Fibroblast of gingiva (primary cell): ENCODE measurements around the gene PPP4R2.

Experiments used
- DNase-seq: peaks from one replicate; pipeline ENCODE4 v3.0.0-alpha.2; 2011; ENCODE audit warnings: low read depth

PPP4R2 gene

DNA sequence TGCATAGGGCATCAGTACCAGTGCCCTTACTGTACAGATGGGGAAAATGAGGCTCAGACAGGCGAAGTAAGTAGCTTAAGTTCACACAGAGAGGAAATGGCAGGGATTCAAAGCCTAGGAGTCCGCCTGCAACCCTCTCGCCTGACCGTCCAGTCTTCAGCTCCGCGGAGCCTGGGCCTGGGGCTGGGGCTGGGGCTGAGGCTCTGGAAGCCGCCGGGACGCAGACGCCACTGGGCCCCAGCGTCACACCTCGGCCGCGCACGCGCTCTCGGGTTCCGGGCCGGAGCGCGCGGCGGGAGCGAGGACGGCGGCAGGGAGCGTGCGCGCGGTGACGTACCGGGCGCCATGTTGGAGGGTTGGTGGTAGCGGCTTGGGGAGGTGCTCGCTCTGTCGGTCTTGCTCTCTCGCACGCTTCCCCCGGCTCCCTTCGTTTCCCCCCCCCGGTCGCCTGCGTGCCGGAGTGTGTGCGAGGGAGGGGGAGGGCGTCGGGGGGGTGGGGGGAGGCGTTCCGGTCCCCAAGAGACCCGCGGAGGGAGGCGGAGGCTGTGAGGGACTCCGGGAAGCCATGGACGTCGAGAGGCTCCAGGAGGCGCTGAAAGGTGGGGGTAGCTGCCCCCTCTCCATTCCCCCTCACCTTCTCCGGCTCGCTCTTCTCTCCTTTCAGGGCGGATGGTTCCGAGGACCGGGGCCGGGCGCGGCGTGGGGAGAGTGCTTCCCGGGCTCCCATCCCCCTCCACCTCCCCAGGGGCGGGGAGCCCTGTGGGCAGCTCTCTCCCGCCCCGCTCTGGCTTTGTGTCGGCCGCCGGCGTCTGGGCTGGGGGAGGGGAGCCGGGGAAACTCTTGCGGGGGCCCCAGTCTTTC is at the start of gene PPP4R2:
TSS of gene PPP4R2 (plus strand) at position 339 of the 861 bp plus-strand sequence. CDS start at position 566, 227 bp downstream.
- peak; percentile 91 for DNase-seq

DNA sequence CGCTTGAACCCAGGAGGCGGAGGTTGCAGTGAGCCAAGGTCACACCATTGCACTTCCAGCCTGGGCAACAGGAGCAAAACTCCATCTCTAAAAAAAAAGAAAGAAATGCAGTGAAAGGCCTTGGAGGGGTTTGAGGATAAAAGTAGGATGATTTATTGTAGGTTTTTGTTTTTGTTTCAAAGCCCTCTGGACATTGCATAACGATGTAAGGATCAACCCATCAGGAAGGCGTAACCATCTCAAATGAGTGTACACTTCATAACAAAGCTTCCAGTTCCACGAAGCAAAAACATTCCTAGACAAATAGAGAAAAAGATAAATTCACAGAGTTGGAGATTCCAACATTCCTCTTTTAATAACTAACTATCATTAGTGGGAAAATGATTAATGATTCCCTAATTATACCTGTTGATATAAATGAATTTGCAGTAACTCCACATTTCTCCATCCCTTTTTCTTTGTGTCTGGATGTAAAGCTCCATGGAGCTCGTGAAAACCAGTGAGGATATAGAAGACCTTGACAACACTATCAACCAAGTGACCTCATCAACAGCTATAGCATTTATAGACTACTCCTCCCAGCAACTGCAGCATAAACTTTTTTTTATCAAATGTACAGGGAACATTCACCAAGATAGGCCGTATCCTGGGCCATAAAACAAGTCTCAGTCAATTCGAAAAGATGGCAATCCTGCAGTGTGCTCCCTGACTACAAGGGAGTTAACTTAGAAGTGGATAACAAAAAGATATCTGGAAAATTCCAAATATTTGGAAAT is 48.7 kb upstream of the PPP4R2 start:
- DNase-seq = no peak

DNA sequence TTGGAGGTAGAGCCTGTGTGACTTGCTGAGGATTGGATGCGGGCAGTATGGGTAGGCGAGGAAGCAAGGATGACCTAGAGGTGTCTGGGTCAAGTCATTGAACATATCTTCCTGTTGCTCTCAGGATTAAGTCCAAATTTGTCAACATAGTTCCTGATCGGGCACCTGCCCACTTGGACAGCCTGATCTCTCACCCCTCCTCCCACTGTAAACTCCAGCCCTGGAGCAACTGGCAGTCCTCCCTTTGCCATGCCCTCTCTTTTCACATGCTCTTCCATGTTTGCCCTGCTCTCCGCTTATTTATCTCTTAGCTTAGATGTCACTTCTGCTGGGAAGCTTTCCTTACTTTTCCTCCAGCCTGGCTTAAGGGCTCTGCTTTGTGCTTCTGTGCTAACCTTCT is 47.6 kb upstream of the PPP4R2 start:
- DNase-seq = no peak

DNA sequence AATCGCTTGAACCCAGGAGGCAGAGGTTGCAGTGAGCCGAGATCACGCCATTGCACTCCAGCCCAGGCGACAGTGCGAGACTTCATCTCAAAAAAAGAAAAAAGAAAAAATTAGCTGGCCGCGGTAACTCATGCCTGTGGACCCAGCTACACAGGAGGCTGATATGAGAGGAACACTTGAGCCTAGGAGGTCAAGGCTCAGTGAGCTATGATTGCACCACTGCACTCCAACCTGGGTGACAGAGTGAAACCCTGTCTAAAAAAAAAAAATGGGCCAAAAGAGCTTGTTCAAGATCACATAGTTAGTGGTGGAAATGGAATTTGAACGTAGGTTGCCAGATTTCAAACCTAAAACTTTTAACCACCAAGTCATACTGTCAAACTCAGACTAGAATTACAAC is 46.2 kb upstream of the PPP4R2 start:
- no peak for DNase-seq

DNA sequence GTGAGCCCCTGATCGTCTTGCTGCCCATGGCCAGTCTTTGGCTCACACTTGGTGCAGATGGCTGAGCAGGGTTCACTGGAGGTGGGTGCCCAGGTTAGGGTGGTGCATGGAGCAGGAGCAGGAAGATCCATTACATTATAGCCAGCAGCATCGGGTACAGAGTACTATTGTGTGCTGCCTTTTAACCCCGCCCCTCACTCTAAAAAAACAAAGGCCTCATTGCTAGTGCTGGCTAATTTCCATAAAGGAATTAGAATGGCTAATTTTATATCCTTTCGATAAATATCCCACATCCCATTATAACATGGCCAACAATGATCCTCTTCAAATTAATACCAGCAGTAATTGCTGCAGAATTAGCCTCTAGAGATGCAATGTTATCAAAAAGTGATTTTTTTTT is 45.8 kb upstream of the PPP4R2 start:
- DNase-seq = no peak

GRCh38 chr3:72951259-72951722 is 45.3 kb upstream of the PPP4R2 start:
- no peak for DNase-seq

- DNase-seq = peak; percentile 36
Observed at GRCh38 chr3:72953325-72953956, 43.2 kb upstream of the PPP4R2 start.

GRCh38 chr3:72957297-72957696 is 39.3 kb upstream of the PPP4R2 start:
- no peak for DNase-seq

GRCh38 chr3:72959336-72959735 is 37.3 kb upstream of the PPP4R2 start:
- DNase-seq = no peak

DNA sequence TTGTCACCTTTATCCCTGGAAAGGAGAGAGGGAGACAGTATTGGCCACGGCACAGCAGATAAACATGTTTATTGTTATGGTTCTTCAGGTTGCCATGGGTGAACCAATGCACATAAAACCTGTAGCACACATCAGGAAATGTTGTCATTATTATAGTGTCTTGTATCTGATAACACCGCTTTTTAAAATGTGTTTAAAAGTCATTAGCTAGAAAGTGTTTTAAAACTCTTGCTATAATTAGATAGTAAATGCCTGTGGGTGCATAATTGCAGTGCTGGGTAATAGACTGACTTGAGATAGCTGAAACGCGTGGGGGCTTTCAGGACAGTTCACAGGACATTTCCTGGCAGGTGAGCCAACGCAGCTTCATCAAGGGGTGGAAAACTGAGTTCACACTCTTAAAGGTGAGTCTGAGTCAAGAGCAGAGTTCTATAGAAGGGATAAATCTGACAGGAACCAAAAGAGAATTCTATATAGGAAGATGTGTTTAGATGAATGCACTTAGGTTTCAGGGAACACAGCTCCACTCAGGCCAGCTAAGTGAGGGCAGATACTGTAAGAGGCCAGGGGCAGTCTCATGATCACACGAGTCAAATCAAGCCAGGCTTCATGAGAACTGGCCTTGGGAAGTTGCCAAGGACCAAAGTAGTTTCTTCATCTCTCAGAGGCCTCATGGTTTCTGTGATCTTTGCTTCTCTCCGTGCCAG is 35.6 kb upstream of the PPP4R2 start:
- peak; percentile 82 for DNase-seq

GRCh38 chr3:72961752-72962151 is 34.9 kb upstream of the PPP4R2 start:
- no peak for DNase-seq

GRCh38 chr3:72962317-72962716 is 34.3 kb upstream of the PPP4R2 start:
- no peak for DNase-seq

DNA sequence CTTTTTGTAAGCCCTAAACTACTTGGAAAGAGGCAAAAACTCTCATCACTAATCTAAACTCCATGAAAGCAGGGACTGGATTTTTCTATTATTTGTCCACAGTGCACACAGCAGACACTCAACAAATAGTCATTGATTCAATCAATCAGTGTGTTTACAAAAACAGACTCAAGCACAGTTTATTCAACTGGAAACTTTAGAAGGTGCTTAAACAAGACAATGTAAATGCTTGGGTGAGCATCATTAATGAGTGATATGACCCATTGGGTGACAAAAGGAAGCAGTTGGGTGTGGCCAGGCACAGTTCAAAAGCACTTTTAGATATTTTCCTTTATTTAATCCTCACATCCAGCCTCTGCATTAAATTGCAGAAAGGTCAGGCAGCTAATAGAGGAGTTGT is 32.0 kb upstream of the PPP4R2 start:
- no peak for DNase-seq

- no peak for DNase-seq
Observed at GRCh38 chr3:72968266-72968664, 28.3 kb upstream of the PPP4R2 start.

- no peak for DNase-seq
Observed at GRCh38 chr3:72969766-72970165, 26.8 kb upstream of the PPP4R2 start.

- no peak for DNase-seq
Observed at GRCh38 chr3:72970942-72971341, 25.7 kb upstream of the PPP4R2 start.

GRCh38 chr3:72972706-72973030 is 23.9 kb upstream of the PPP4R2 start:
- no peak for DNase-seq

GRCh38 chr3:72973031-72973723 is 23.4 kb upstream of the PPP4R2 start:
- no peak for DNase-seq

DNA sequence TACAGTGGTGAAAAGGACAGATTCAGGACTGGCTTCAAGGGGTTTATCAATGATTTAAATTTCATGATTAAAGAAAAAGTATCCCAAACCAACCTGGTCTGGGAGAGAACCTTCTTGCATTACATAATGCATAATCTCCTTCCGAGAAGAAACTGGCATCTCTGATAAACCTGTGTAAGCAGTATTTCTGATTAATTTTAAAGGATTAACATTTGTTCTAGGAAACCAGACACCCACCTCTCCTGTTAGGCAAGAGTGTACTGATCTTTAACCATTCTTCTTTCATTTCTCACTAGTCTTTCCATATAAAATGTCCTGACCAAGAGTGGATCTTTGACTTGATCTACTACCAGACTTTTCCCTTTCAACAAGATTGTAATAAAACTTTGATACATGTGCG is 22.8 kb upstream of the PPP4R2 start:
- no peak for DNase-seq

GRCh38 chr3:72974956-72975355 is 21.7 kb upstream of the PPP4R2 start:
- DNase-seq = no peak

DNA sequence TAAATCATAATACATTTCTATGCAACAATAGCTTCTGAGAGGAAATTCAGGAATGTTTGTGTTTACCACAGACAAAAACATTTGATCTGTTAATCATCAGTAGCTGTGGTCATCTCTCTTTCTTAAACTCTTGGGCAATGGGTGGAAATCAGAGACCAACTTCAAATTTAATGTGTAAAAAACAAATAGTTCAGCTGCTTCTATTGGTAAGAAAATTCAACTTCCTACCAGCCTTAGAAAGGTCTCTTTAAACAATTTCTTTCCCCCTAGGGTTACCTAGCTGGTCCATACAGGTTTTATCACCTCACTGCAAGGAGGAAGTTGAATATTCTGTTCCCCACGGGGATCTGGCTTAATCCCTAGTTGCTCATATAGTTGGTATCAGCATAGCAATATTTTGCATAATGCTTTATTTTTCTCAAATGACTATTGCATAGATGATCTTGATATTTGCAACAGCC is 20.3 kb upstream of the PPP4R2 start:
- DNase-seq = peak; percentile 68
